ENCODE measurements around the gene PPM1D. TPM values are rescaled to one million over a fixed set of nuclear protein-coding genes. Genes with fewer than 3 reads are reported as not detected.
A peak's percentile ranks its signal among the peaks of the same experiment; 100 is the strongest.

The PPM1D gene
- total RNA-seq, 2 donors from 2014 or later = 13.7 to 17.8 TPM

DNA sequence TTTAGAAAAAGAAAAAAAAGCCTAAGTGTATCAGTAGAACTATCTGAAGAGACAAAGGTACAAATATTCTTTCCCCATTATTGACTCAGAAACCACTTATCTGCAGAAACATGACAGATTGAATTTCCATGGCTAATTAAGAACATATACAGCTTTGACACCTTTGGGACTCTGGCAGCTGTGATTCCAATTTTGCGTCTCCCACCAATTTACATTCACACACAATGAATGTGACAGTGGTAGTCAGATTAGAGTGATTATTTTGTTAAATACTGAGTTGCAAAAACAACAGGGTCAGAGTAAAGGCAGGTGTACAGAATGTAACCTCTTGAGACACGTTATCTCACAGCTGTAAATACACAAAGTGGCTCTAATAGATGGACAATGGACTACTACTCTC, 5.3 kb upstream of the PPM1D start:
- no peaks in the 10 kb centered on the region for H3K9me3 ChIP-seq
- DNase-seq (ENCODE audit: low spot score) = no peak
- no peaks in the 10 kb centered on the region for H3K36me3 ChIP-seq
- H3K4me3 ChIP-seq = no peak overlapping the region
- TF ChIP-seq, protein P1, sequence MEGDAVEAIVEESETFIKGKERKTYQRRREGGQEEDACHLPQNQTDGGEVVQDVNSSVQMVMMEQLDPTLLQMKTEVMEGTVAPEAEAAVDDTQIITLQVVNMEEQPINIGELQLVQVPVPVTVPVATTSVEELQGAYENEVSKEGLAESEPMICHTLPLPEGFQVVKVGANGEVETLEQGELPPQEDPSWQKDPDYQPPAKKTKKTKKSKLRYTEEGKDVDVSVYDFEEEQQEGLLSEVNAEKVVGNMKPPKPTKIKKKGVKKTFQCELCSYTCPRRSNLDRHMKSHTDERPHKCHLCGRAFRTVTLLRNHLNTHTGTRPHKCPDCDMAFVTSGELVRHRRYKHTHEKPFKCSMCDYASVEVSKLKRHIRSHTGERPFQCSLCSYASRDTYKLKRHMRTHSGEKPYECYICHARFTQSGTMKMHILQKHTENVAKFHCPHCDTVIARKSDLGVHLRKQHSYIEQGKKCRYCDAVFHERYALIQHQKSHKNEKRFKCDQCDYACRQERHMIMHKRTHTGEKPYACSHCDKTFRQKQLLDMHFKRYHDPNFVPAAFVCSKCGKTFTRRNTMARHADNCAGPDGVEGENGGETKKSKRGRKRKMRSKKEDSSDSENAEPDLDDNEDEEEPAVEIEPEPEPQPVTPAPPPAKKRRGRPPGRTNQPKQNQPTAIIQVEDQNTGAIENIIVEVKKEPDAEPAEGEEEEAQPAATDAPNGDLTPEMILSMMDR (IDR thresholded peaks at IDR 0.05) = no peak
- peaks cover 6 to 7% of the 10 kb centered on the region in 2 donors for H3K4me1 ChIP-seq (ENCODE audit: control insufficient read depth in 1 of 2, low read depth in 2 of 2)
- H3K27ac ChIP-seq = no peak overlapping the region
- no peaks in the 10 kb centered on the region for H3K27me3 ChIP-seq (replicated peaks; ENCODE audit: insufficient read depth)
- no peak for ATAC-seq (ENCODE audit: insufficient number of reproducible peaks, low FRiP score, low read depth)

DNA sequence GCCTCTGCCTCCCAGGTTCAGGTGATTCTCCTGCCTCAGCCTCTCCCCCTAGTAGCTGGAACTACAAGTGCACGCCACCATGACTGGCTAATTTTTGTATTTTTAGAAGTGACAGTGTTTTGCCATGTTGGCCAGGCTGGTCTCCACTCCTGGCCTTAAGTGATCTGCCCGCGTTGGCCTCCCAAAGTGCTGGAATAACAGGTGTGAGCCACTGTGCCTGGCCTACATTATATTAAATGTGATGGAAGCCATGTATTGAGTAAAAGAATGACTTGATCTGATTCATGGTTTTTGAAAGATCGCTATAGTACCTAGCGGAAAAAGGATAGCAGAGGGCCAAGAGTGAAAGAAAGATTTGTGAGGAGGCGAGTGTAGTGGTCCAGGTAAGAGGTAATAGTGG, 2.7 kb upstream of the PPM1D start:
- H3K9me3 ChIP-seq = no peaks in the 10 kb centered on the region
- peaks cover 0 to 6% of the 10 kb centered on the region in 2 donors for H3K4me1 ChIP-seq (ENCODE audit: control insufficient read depth in 1 of 2, low read depth in 2 of 2)
- no peaks in the 10 kb centered on the region for H3K27me3 ChIP-seq (replicated peaks; ENCODE audit: insufficient read depth)
- H3K36me3 ChIP-seq = no peaks in the 10 kb centered on the region
- no peak for ATAC-seq (ENCODE audit: insufficient number of reproducible peaks, low FRiP score, low read depth)
- TF ChIP-seq, protein P1 (IDR thresholded peaks at IDR 0.05) = no peak
- no peak overlapping the region for H3K27ac ChIP-seq
- no peak overlapping the region for H3K4me3 ChIP-seq
- no peak for DNase-seq (ENCODE audit: low spot score)

DNA sequence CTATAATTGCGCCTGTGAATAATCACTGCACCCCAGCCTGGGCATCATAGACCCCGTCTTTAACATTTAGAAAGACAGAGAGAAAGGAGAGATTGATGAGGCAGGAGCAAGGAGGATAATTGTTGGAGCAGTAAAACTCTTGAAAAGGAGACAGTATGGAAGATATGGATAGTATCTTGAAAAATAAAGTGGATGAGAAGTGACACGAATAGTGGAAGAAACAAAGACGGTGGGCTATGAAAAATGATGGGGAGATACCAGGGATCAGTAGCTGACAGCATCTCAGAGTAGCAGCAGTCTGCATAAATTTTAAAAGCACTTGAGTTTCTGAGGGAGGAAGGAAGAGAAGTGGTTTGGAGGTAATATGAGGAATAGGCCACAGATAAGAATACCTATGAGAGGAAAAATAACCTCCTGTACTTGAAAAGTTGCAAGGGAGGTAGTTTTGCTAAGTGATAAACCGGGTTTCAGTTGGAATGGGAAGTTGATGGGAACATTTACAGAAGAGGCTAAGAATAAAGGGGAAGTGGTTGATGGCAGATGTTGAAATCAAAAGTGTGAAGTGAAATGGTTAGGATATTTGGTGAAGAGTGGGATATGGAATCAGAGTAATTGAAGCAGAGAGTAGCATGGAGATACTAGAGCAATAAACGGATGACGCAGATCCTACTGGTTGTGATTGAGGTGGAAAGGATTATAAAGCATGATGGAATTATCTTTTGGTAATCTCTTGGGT, 1.8 kb upstream of the PPM1D start:
- ATAC-seq (ENCODE audit: insufficient number of reproducible peaks, low FRiP score, low read depth) (no peak), DNase-seq (ENCODE audit: low spot score) (no peak)
- TF ChIP-seq, protein P1 (IDR thresholded peaks at IDR 0.05) = no peak
- H3K36me3 ChIP-seq = no peaks in the 10 kb centered on the region
- peaks cover 7 to 11% of the 10 kb centered on the region in 2 donors for H3K4me1 ChIP-seq (ENCODE audit: control insufficient read depth in 1 of 2, low read depth in 2 of 2)
- no peaks in the 10 kb centered on the region for H3K9me3 ChIP-seq
- no peak overlapping the region for H3K4me3 ChIP-seq
- peak overlapping the region in 1 of 2 donors; percentile 99 for H3K27ac ChIP-seq
- H3K27me3 ChIP-seq (replicated peaks; ENCODE audit: insufficient read depth) = no peaks in the 10 kb centered on the region

- Histone ChIP-seq H3K9me3 (no peaks in the 10 kb centered on the region), H3K4me3 (peak overlapping the region; percentile 98), H3K27ac (peak overlapping the region; percentile 95 to 99), H3K4me1 (ENCODE audit: control insufficient read depth in 1 of 2, low read depth in 2 of 2) (peaks cover 11 to 17% of the 10 kb centered on the region in 2 donors), H3K36me3 (no peaks in the 10 kb centered on the region), H3K27me3 (replicated peaks; ENCODE audit: insufficient read depth) (no peaks in the 10 kb centered on the region)
- TF ChIP-seq, protein P1 (IDR thresholded peaks at IDR 0.05) = no peak
- no peak for DNase-seq (ENCODE audit: low spot score)
- no peak for ATAC-seq (ENCODE audit: insufficient number of reproducible peaks, low FRiP score, low read depth)
These were observed 773 bp upstream of the PPM1D start for GRCh38 chr17:60599220-60599619.

DNA sequence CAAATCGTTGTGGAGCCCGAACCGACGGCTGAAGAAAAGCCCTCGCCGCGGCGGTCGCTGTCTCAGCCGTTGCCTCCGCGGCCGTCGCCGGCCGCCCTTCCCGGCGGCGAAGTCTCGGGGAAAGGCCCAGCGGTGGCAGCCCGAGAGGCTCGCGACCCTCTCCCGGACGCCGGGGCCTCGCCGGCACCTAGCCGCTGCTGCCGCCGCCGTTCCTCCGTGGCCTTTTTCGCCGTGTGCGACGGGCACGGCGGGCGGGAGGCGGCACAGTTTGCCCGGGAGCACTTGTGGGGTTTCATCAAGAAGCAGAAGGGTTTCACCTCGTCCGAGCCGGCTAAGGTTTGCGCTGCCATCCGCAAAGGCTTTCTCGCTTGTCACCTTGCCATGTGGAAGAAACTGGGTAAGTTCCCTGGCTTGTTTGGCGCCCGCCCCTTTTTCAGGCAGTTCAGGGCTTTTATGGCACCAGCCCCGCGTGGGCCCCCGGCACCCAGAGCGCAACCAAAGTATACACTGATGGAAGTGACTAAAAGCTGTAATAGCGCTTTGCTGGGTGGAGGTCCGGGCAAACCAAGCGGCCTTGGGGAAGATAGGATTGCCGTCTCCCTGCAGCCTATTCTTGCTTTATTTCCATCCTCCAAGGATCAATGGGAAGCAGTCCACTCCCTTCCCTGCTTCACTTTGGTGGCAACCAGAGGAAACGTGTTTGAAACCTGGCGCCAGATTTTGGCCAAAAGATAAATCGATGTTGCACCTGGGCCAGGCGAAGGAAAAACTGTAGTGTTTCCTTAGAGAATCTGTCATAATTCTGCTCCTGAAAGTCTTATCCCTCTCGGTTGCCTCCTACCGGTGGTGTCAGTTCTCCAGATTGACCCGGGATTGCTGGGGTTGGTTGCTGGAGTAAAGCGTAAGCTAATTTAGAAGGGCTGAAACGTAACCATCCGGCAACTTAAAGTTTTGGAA, 775 bp downstream of the PPM1D start:
- ATAC-seq (ENCODE audit: insufficient number of reproducible peaks, low FRiP score, low read depth) (no peak), DNase-seq (ENCODE audit: low spot score) (peak; percentile 25)
- Histone ChIP-seq H3K27me3 (replicated peaks; ENCODE audit: insufficient read depth) (no peaks in the 10 kb centered on the region), H3K27ac (peak overlapping the region; percentile 93 to 99), H3K4me3 (peak overlapping the region; percentile 98), H3K4me1 (ENCODE audit: control insufficient read depth in 1 of 2, low read depth in 2 of 2) (peaks cover 25 to 32% of the 10 kb centered on the region in 2 donors), H3K9me3 (no peaks in the 10 kb centered on the region), H3K36me3 (no peaks in the 10 kb centered on the region)
- TF ChIP-seq, protein P1 (IDR thresholded peaks at IDR 0.05) = peak; percentile 63

Data from thoracic aorta (tissue), 2 donors.